Neuron (in vitro differentiated cells): ENCODE data around the gene CAPN10.

ENCODE experiments used
- H2AFZ ChIP-seq: one replicate; pipeline ENCODE4 v1.6.1; 2013; ENCODE audit warnings: low read depth, mild to moderate bottlenecking, inconsistent platforms, low read length, moderate library complexity
- H3K27me3 ChIP-seq: one replicate; pipeline ENCODE4 v1.6.1; 2013; ENCODE audit warnings: low read length; ENCODE audit not compliant: insufficient read depth
- H3K36me3 ChIP-seq: one replicate; pipeline ENCODE4 v1.6.1; 2013; ENCODE audit warnings: low read length; ENCODE audit not compliant: insufficient read depth
- H3K4me1 ChIP-seq: one replicate; pipeline ENCODE4 v1.6.1; 2013; ENCODE audit warnings: low read length; ENCODE audit not compliant: insufficient read depth
- H3K4me3 ChIP-seq: 2 replicates; pipeline ENCODE4 v1.5.1; 2013; ENCODE audit warnings: mild to moderate bottlenecking, low read length, moderate library complexity
- H3K9me3 ChIP-seq: one replicate; pipeline ENCODE4 v1.6.1; 2013; ENCODE audit warnings: low read length

The CAPN10 gene

GRCh38 chr2:240624950-240625621, 38.6 kb downstream of the CAPN10 start, which contains the start of gene GPR35:
Gene GPR35, plus strand, starts transcription at chr2:240625480. Its CDS starts 4,473 bp downstream, at chr2:240629953.
- Histone ChIP-seq H2AFZ (no peak within 1 kb of the TSS), H3K36me3 (no peaks in the 10 kb centered on the region), H3K4me3 (no peak within 1 kb of the TSS), H3K9me3 (no peaks in the 10 kb centered on the region), H3K27me3 (no peaks in the 10 kb centered on the region), H3K4me1 (peaks cover 6% of the 10 kb centered on the region)

DNA sequence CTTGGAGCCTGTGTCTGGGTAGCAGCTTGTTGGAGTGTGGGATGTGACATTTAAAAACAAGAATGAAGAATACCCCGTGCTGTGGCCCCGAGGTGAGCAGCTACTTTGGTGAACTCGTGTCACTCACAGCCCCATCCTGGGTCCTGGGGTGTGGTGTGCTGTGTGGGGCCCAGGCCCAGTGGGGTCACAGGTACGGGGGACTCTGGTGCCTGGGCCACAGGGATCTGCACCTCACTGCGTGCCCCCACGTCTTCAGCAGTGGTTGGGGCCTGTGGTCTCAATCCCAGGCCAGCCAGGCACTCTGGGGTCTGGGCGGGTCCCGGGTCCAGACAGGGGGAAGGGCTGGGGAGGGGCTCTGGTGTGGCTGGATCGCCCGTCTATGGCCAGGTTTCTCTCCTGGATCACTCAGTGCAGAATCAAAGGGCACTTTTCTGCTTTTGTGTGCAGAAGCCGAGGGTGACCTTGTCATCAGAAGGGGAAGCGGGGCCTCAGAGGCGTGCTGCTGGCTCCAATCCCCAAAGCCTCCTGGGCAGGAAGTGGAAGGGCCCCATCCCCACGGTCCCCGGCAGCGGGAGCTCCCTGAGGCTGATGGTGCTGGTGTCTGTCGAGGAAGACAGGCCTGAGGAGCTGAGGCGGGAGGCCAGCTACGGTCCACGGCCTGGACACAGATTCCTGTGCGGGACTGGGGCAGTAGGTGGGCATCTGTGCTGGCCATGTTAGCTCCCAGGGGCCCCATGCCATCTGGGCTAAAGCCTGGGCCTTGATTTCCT, 40.2 kb downstream of the CAPN10 start:
- Histone ChIP-seq H3K9me3 (peaks cover under 1% of the 10 kb centered on the region), H3K4me1 (peaks cover 6% of the 10 kb centered on the region), H3K4me3 (no peak overlapping the region), H3K27me3 (no peaks in the 10 kb centered on the region), H3K36me3 (no peaks in the 10 kb centered on the region), H2AFZ (no peak overlapping the region)

DNA sequence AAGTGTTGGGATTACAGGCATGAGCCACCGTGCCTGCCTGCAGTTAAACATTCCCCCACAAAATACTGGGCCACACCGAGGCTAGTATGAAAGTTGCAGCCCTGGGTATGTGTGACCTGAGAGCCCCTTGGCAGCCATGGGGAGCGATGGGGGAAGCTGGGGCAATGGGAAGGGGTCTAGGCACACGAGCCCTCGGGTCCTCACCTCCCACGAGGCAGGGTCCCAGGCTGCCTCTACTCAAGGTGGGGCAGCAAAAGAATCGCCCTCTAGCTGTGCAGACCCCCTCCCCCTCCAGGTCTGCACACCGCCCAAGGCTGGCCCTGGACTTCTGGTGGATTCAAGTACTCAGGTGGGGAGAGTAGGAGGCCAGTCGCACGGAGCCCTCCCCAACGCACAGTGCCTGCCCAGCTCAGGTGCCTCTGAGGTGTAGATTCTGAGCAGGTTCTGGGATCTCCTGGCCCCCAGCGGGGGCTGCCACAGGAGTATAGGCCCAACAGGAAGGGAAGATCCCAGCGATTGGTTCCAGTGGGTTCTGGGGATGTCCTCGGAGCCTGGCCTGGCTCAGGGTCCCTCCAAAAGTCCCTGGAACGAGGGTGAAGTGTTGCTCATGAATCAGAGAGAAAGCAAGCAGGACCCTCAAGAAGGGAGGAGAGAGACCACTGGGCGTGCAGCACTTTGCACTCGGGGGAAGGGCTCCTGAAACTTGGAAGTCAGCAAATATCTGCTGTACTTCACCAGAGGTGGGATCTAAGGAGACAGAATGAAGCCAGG, 41.4 kb downstream of the CAPN10 start:
- Histone ChIP-seq H3K4me3 (no peak overlapping the region), H3K27me3 (no peaks in the 10 kb centered on the region), H3K36me3 (no peaks in the 10 kb centered on the region), H2AFZ (no peak overlapping the region), H3K9me3 (peaks cover 1% of the 10 kb centered on the region), H3K4me1 (peaks cover 6% of the 10 kb centered on the region)

DNA sequence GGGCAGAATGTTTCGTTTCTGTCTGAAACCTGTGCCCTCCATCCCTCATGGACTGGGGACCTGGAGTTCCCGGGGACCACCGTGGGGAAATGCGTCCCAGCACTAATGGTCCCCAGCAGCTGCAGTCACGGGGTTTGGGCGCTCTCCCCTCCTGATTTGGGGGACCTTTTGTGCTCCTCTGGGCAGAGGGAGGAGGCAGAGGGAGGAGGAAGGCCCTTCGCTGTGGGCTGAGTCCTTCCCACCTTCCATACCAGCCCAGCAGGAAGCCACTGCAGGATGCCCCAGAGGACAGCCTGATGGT, 41.9 kb downstream of the CAPN10 start:
- Histone ChIP-seq H2AFZ (no peak overlapping the region), H3K4me3 (no peak overlapping the region)

GRCh38 chr2:240628808-240629618, 42.5 kb downstream of the CAPN10 start:
- peaks cover 4% of the 10 kb centered on the region for H3K9me3 ChIP-seq
- H3K4me3 ChIP-seq: no peak overlapping the region
- peaks cover 6% of the 10 kb centered on the region for H3K4me1 ChIP-seq

More for the DNA sequence above, 41.9 kb downstream of the CAPN10 start:
- Histone ChIP-seq H3K4me1 (peaks cover 6% of the 10 kb centered on the region), H3K9me3 (peaks cover 1% of the 10 kb centered on the region), H3K36me3 (no peaks in the 10 kb centered on the region), H3K27me3 (no peaks in the 10 kb centered on the region)

DNA sequence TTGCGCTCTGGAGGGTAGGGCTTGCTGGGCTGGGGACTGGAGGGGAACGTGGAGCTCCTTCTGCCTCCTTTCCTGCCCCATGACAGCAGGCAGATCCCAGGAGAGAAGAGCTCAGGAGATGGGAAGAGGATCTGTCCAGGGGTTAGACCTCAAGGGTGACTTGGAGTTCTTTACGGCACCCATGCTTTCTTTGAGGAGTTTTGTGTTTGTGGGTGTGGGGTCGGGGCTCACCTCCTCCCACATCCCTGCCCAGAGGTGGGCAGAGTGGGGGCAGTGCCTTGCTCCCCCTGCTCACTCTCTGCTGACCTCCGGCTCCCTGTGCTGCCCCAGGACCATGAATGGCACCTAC, 43.1 kb downstream of the CAPN10 start:
- H3K27me3 ChIP-seq: no peaks in the 10 kb centered on the region
- peaks cover 6% of the 10 kb centered on the region for H3K4me1 ChIP-seq
- H3K4me3 ChIP-seq: no peak overlapping the region
- no peaks in the 10 kb centered on the region for H3K36me3 ChIP-seq
- H3K9me3 ChIP-seq: peaks cover 6% of the 10 kb centered on the region
- no peak overlapping the region for H2AFZ ChIP-seq

More at GRCh38 chr2:240628808-240629618, 42.5 kb downstream of the CAPN10 start:
- Histone ChIP-seq H3K36me3 (no peaks in the 10 kb centered on the region), H2AFZ (no peak overlapping the region), H3K27me3 (no peaks in the 10 kb centered on the region)

DNA sequence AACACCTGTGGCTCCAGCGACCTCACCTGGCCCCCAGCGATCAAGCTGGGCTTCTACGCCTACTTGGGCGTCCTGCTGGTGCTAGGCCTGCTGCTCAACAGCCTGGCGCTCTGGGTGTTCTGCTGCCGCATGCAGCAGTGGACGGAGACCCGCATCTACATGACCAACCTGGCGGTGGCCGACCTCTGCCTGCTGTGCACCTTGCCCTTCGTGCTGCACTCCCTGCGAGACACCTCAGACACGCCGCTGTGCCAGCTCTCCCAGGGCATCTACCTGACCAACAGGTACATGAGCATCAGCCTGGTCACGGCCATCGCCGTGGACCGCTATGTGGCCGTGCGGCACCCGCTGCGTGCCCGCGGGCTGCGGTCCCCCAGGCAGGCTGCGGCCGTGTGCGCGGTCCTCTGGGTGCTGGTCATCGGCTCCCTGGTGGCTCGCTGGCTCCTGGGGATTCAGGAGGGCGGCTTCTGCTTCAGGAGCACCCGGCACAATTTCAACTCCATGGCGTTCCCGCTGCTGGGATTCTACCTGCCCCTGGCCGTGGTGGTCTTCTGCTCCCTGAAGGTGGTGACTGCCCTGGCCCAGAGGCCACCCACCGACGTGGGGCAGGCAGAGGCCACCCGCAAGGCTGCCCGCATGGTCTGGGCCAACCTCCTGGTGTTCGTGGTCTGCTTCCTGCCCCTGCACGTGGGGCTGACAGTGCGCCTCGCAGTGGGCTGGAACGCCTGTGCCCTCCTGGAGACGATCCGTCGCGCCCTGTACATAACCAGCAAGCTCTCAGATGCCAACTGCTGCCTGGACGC, 43.6 kb downstream of the CAPN10 start:
- Histone ChIP-seq H3K27me3 (no peaks in the 10 kb centered on the region), H3K9me3 (peaks cover 6% of the 10 kb centered on the region), H3K4me3 (no peak overlapping the region), H3K36me3 (no peaks in the 10 kb centered on the region), H3K4me1 (peaks cover 3% of the 10 kb centered on the region), H2AFZ (no peak overlapping the region)

GRCh38 chr2:240630771-240631547, 44.4 kb downstream of the CAPN10 start:
- no peaks in the 10 kb centered on the region for H3K27me3 ChIP-seq
- no peak overlapping the region for H3K4me3 ChIP-seq
- H3K36me3 ChIP-seq: no peaks in the 10 kb centered on the region
- H3K4me1 ChIP-seq: no peaks in the 10 kb centered on the region
- peaks cover 6% of the 10 kb centered on the region for H3K9me3 ChIP-seq
- H2AFZ ChIP-seq: no peak overlapping the region

GRCh38 chr2:240631548-240632305, 45.2 kb downstream of the CAPN10 start:
- peaks cover 6% of the 10 kb centered on the region for H3K9me3 ChIP-seq
- H2AFZ ChIP-seq: no peak overlapping the region
- peaks cover 2% of the 10 kb centered on the region for H3K27me3 ChIP-seq
- no peaks in the 10 kb centered on the region for H3K36me3 ChIP-seq
- no peak overlapping the region for H3K4me3 ChIP-seq
- H3K4me1 ChIP-seq: no peaks in the 10 kb centered on the region

- Histone ChIP-seq H3K4me3 (no peak overlapping the region), H3K36me3 (no peaks in the 10 kb centered on the region), H3K4me1 (no peaks in the 10 kb centered on the region), H3K9me3 (peaks cover 8% of the 10 kb centered on the region), H3K27me3 (peaks cover 4% of the 10 kb centered on the region), H2AFZ (no peak overlapping the region)
Observed at GRCh38 chr2:240632306-240632721, 45.8 kb downstream of the CAPN10 start.
